Heart right ventricle (tissue), 12 donors: ENCODE data around the gene PHLPP1. TPM values are rescaled to one million over a fixed set of nuclear protein-coding genes. Genes with fewer than 3 reads are reported as not detected.

Experiments
- polyA plus RNA-seq, 2 donors: library from polyadenylated mRNA; stranded (reverse); fragments of 200-250 nt; gene quantifications; one replicate each; pipeline ENCODE4 v1.2.3, GENCODE V29; 2013
- total RNA-seq, 10 donors: library from RNA; stranded (reverse); fragmentation: NEBNext Ultra II Directional in 3 of 10; extraction: Animal tissue kit (Norgen Biotek cat#: 25700) in 3 of 10; gene quantifications; one replicate each; pipeline versions ENCODE4 v1.2.1 to v1.2.4, GENCODE V29; 2021 to 2023
- donor health status: ischemic (EF 13 %, LVEDD 7.1; RV severe dilation, severe dysfunction).
- donor health status: healthy with polysubstance abuse.
- donor health status: DM: no; HTN: yes; CAD: no.
- donor health status: DM: no; HTN: no; CAD: no.
- donor health status: ischemic (EF 25% LVEDD 6.9; RV normal size, moderate dysfunction).
- donor health status: ischemic (EF 25% LVEDD 5.7; RV mildly dilated, moderate dysfunction).
- donor health status: healthy.
- donor health status: nonischemic (EF 11% LVEDD 7.7; RV severe dilation, severe dysfunction).
- donor health status: DM: yes; HTN: yes; CAD: no.
- donor health status: PGD.
- donor health status: ischemic (EF 29% LVEDD 5.4; RV normal size, mild dysfunction).
- donor health status: nonischemic (EF 23%, LVEDD 6.1; RV moderate dilation, normal function).

Gene PHLPP1
- total and polyA plus RNA-seq, 12 donors: 1.8 to 10.7 (median 8.0) TPM

Other genes with a start within 250 kb of the PHLPP1 start
- 10 to 100 TPM; 15.1 to 45.3 (median 20.1) TPM for gene ZCCHC2, start 192.5 kb upstream of the PHLPP1 start, total RNA-seq
- 1 to 10 TPM; 7.0 to 7.3 TPM for gene ZCCHC2, start 192.5 kb upstream of the PHLPP1 start, polyA plus RNA-seq